CD14-positive monocyte (primary cell): ENCODE results near the gene SRRD. TPM values are rescaled to one million over a fixed set of nuclear protein-coding genes. Genes with fewer than 3 reads are reported as not detected.
A peak's percentile ranks its signal among the peaks of the same experiment; 100 is the strongest.

Experiments used
- DNase-seq, 3 donors: peaks; one replicate each; pipeline ENCODE4 v3.0.0-alpha.2; 2011 to 2022
- H2AFZ ChIP-seq: 2 replicates; pipeline ENCODE4 v1.6.0; 2012; ENCODE audit warnings: mild to moderate bottlenecking, low read depth, low read length, inconsistent platforms; ENCODE audit not compliant: insufficient read depth, poor library complexity, severe bottlenecking
- H3K27ac ChIP-seq, 2 donors: 1 replicate in 1 of 2; 2 replicates in 1 of 2; pipeline ENCODE4 v1.5.1; 2012 to 2013; ENCODE audit warnings: low read length in 2 of 2, control low read depth in 1 of 2, inconsistent platforms in 1 of 2, low read depth in 1 of 2, mild to moderate bottlenecking in 1 of 2
- H3K27me3 ChIP-seq, 2 donors: one replicate each; pipeline versions ENCODE4 v1.6.0 to v1.6.1; 2011 to 2013; ENCODE audit warnings: low read length in 2 of 2; ENCODE audit not compliant: control insufficient read depth in 2 of 2, insufficient read depth in 2 of 2
- H3K36me3 ChIP-seq, 2 donors: replicated peaks in 1 of 2; 1 replicate in 1 of 2; 2 replicates in 1 of 2; pipeline versions ENCODE4 v1.5.1 to v1.6.1; 2012 to 2013; ENCODE audit warnings: low read length in 2 of 2, control low read depth in 1 of 2, inconsistent platforms in 1 of 2, mild to moderate bottlenecking in 1 of 2; ENCODE audit not compliant: insufficient read depth in 2 of 2, control insufficient read depth in 1 of 2
- H3K4me1 ChIP-seq, 2 donors: 1 replicate in 1 of 2; 2 replicates in 1 of 2; pipeline versions ENCODE4 v1.5.1 to v1.6.1; 2012 to 2013; ENCODE audit warnings: low read length in 2 of 2, control low read depth in 1 of 2, inconsistent platforms in 1 of 2, mild to moderate bottlenecking in 1 of 2, moderate library complexity in 1 of 2; ENCODE audit not compliant: insufficient read depth in 2 of 2, control insufficient read depth in 1 of 2
- H3K4me2 ChIP-seq: replicated peaks from 2 replicates; pipeline ENCODE3; 2012; ENCODE audit warnings: low read length, moderate library complexity, mild to moderate bottlenecking; ENCODE audit not compliant: poor library complexity, severe bottlenecking; ENCODE audit errors: extremely low read depth
- H3K4me3 ChIP-seq, 3 experiments: fragments of 200-600 bp in 1 of 3; sonication (generic) in 1 of 3; replicated peaks in 1 of 3; 1 replicate in 2 of 3; 2 replicates in 1 of 3; pipeline ENCODE4 v1.5.1; 2011 to 2013; ENCODE audit warnings: low read length in 3 of 3, mild to moderate bottlenecking in 3 of 3, control low read depth in 2 of 3, low read depth in 2 of 3, inconsistent platforms in 1 of 3, moderate library complexity in 1 of 3
- H3K79me2 ChIP-seq: 2 replicates; pipeline ENCODE4 v1.6.0; 2012; ENCODE audit warnings: mild to moderate bottlenecking, control low read depth, inconsistent platforms, low read length, moderate library complexity; ENCODE audit not compliant: insufficient read depth
- H3K9ac ChIP-seq: 2 replicates; pipeline ENCODE4 v1.6.0; 2017; ENCODE audit warnings: low read length, mild to moderate bottlenecking; ENCODE audit not compliant: insufficient read depth, poor library complexity, severe bottlenecking
- H3K9me3 ChIP-seq, 2 donors: replicated peaks in 1 of 2; 1 replicate in 1 of 2; 2 replicates in 1 of 2; pipeline versions ENCODE4 v1.5.1 to v1.6.1; 2012 to 2013; ENCODE audit warnings: low read length in 2 of 2, control low read depth in 1 of 2; ENCODE audit not compliant: control insufficient read depth in 1 of 2, insufficient read depth in 1 of 2
- H4K20me1 ChIP-seq: 2 replicates; pipeline ENCODE4 v1.6.0; 2012; ENCODE audit warnings: mild to moderate bottlenecking, low read length, control low read depth, moderate library complexity; ENCODE audit not compliant: insufficient read depth
- H3K27ac Mint-ChIP-seq, 7 donors: one replicate each; pipeline ENCODE4 v1.8.0; 2020; ENCODE audit warnings: mild to moderate bottlenecking in 7 of 7, mixed read lengths in 7 of 7, moderate library complexity in 6 of 7, inconsistent platforms in 2 of 7
- H3K27me3 Mint-ChIP-seq, 3 donors: one replicate each; pipeline ENCODE4 v1.8.0; 2021 to 2022; ENCODE audit warnings: low read depth in 3 of 3, mild to moderate bottlenecking in 3 of 3, mixed read lengths in 3 of 3, moderate library complexity in 3 of 3, inconsistent platforms in 1 of 3
- H3K36me3 Mint-ChIP-seq, 2 donors: one replicate each; pipeline ENCODE4 v1.8.0; 2020; ENCODE audit warnings: mixed read lengths in 2 of 2, inconsistent platforms in 1 of 2, mild to moderate bottlenecking in 1 of 2
- H3K4me1 Mint-ChIP-seq: one replicate; pipeline ENCODE4 v1.8.0; 2020; ENCODE audit warnings: mild to moderate bottlenecking, mixed read lengths
- H3K4me3 Mint-ChIP-seq, 2 donors: one replicate each; pipeline ENCODE4 v1.8.0; 2020; ENCODE audit warnings: mild to moderate bottlenecking in 2 of 2, mixed read lengths in 2 of 2, moderate library complexity in 1 of 2
- H3K9me3 Mint-ChIP-seq, 7 donors: one replicate each; pipeline ENCODE4 v1.8.0; 2020 to 2022; ENCODE audit warnings: mixed read lengths in 7 of 7, mild to moderate bottlenecking in 6 of 7, moderate library complexity in 6 of 7, inconsistent platforms in 2 of 7
- WGBS: methylation state at CpG from one replicate; pipeline ENCODE4 v1.1.5; 2013; ENCODE audit warnings: missing lambda C conversion rate; ENCODE audit not compliant: insufficient coverage; 5-methylcytosine and 5-hydroxymethylcytosine counted together
- intact Hi-C, 2 donors: fragments of 100-400 bp; cut with micrococcal nuclease; formaldehyde crosslinking; loops; one replicate each; pipeline versions ENCODE4 v1.15.0 to v1.15.1; 2023
- polyA plus RNA-seq, 3 donors: library from polyadenylated mRNA; depleted of rRNA in 1 of 3; unstranded in 2 of 3; stranded (reverse) in 1 of 3; fragments of 300-500 nt in 2 of 3; fragments of >200 nt in 1 of 3; fragmentation: Illumina TruSeq in 2 of 3; gene quantifications; 1 replicate in 2 of 3; 2 replicates in 1 of 3; pipeline ENCODE4 v1.2.3, GENCODE V29; 2012 to 2021
- TF ChIP-seq, protein P1 (sequence below): fragments of 200-600 bp; IDR thresholded peaks from one replicate; pipeline ENCODE4 v1.8.0; 2022; ENCODE audit warnings: antibody characterized with exemption, mild to moderate bottlenecking

The SRRD gene
- polyA plus RNA-seq, 3 donors = 3.7 to 15.0 (median 10.0) TPM

DNA sequence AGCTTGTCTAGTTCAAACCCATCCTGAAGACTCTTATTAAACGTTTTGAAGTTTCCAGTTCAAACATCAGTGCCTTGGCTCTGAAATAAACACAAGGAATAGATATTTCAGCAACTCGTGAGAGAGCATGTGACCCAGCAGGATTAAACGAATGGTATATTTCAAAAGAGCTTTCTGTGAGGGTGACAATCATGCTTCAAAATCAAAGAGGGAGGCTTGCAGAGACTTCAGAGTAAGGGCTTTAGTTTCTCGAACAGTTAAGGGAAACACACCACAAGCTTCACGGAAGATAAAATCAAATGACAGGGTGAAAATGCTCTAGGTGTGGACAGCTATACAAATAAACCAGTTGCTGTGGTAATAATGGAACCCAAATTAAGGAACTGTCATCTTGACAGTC, 1.5 kb upstream of the SRRD start:
- H3K36me3 ChIP-seq = peaks cover 0 to 5% of the 10 kb centered on the region in 2 donors
- Mint-ChIP-seq H3K4me3 (no peak overlapping the region), H3K9me3 (no peaks in the 10 kb centered on the region), H3K27me3 (no peaks in the 10 kb centered on the region), H3K27ac (peak overlapping the region in 6 of 7 donors; percentile 40 to 98 (median 88)), H3K36me3 (peaks cover 11 to 19% of the 10 kb centered on the region in 2 donors), H3K4me1 (peaks cover 74% of the 10 kb centered on the region)
- no peaks in the 10 kb centered on the region for H3K9me3 ChIP-seq
- intact Hi-C loops = loop anchor here in 1 of 2 donors (5.0 kb wide), 2 partner anchors 50 to 110 kb away; partner anchors contain the start of gene TPST2
- 0% methylated on average over 2 of the region's 5 CpGs for WGBS
- H3K79me2 ChIP-seq = peaks cover 70% of the 10 kb centered on the region
- H3K27me3 ChIP-seq = no peaks in the 10 kb centered on the region
- TF ChIP-seq, protein P1, sequence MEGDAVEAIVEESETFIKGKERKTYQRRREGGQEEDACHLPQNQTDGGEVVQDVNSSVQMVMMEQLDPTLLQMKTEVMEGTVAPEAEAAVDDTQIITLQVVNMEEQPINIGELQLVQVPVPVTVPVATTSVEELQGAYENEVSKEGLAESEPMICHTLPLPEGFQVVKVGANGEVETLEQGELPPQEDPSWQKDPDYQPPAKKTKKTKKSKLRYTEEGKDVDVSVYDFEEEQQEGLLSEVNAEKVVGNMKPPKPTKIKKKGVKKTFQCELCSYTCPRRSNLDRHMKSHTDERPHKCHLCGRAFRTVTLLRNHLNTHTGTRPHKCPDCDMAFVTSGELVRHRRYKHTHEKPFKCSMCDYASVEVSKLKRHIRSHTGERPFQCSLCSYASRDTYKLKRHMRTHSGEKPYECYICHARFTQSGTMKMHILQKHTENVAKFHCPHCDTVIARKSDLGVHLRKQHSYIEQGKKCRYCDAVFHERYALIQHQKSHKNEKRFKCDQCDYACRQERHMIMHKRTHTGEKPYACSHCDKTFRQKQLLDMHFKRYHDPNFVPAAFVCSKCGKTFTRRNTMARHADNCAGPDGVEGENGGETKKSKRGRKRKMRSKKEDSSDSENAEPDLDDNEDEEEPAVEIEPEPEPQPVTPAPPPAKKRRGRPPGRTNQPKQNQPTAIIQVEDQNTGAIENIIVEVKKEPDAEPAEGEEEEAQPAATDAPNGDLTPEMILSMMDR = no peak
- no peak overlapping the region for H2AFZ ChIP-seq
- no peak overlapping the region for H3K4me3 ChIP-seq
- H3K4me2 ChIP-seq = no peak overlapping the region
- H4K20me1 ChIP-seq = no peaks in the 10 kb centered on the region
- no peak overlapping the region for H3K9ac ChIP-seq
- peak overlapping the region in 1 of 2 donors; percentile 98 for H3K27ac ChIP-seq
- DNase-seq = no peak
- H3K4me1 ChIP-seq = peaks cover 62 to 73% of the 10 kb centered on the region in 2 donors

DNA sequence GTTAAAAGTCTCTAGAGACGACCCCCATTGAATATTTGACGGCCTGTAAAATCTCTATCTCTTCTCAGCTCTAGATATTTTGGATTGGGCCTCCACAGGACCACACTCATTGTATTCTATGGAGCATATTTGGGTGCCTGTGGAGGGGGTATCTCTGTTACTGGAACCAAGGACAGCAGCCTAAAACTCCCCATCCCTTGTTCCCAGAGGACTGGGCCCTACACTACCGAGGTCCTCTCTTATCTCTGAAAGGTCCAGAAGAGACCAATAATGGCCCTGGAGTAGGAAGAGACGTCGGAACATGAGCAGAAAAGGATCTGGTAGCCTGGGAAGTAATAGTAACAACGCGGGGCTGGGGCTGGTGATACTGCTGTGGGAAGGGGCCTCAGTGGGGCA, 636 bp upstream of the SRRD start:
- DNase-seq = no peak
- H2AFZ ChIP-seq = peak overlapping the region; percentile 91
- peaks cover 5 to 14% of the 10 kb centered on the region in 2 donors for H3K36me3 ChIP-seq
- H3K4me3 ChIP-seq = peak overlapping the region; percentile 70 to 96 (median 88)
- intact Hi-C loops = loop anchor here in 1 of 2 donors (5.0 kb wide), 2 partner anchors 51 to 109 kb away; partner anchors contain the start of gene TPST2
- TF ChIP-seq, protein P1 = no peak
- H3K36me3 Mint-ChIP-seq = peaks cover 9 to 18% of the 10 kb centered on the region in 2 donors
- H3K4me3 Mint-ChIP-seq = peak overlapping the region; percentile 83 to 94
- peak overlapping the region; percentile 93 to 98 (median 97) for H3K27ac Mint-ChIP-seq
- no peaks in the 10 kb centered on the region for H3K9me3 ChIP-seq
- no peaks in the 10 kb centered on the region for H3K27me3 ChIP-seq
- H3K4me1 Mint-ChIP-seq = peaks cover 65% of the 10 kb centered on the region
- H3K79me2 ChIP-seq = peaks cover 64% of the 10 kb centered on the region
- H3K27ac ChIP-seq = peak overlapping the region; percentile 75 to 98
- peaks cover 59 to 65% of the 10 kb centered on the region in 2 donors for H3K4me1 ChIP-seq
- no peaks in the 10 kb centered on the region for H3K9me3 Mint-ChIP-seq
- peak overlapping the region; percentile 87 for H3K4me2 ChIP-seq
- 0% methylated on average over 4 of the region's 7 CpGs for WGBS
- peak overlapping the region; percentile 96 for H3K9ac ChIP-seq
- H4K20me1 ChIP-seq = no peaks in the 10 kb centered on the region
- no peaks in the 10 kb centered on the region for H3K27me3 Mint-ChIP-seq
